Endodermal cell (in vitro differentiated cells): ENCODE data around the gene APMAP. TPM values are rescaled to one million over a fixed set of nuclear protein-coding genes. Genes with fewer than 3 reads are reported as not detected.
A peak's percentile ranks its signal among the peaks of the same experiment; 100 is the strongest.

ENCODE experiments used
- DNase-seq: peaks from one replicate; pipeline ENCODE4 v3.0.0-alpha.2; 2017
- H3K27ac ChIP-seq: 2 replicates; pipeline ENCODE4 v1.5.1; 2013; ENCODE audit warnings: mild to moderate bottlenecking, low read depth, low read length, moderate library complexity
- H3K27me3 ChIP-seq: 2 replicates; pipeline ENCODE4 v1.6.1; 2013; ENCODE audit warnings: mild to moderate bottlenecking, low read length, moderate library complexity; ENCODE audit not compliant: insufficient read depth, control insufficient read depth, poor library complexity, severe bottlenecking
- H3K36me3 ChIP-seq: 2 replicates; pipeline ENCODE4 v1.7.0; 2013; ENCODE audit warnings: mild to moderate bottlenecking, low read length, moderate library complexity; ENCODE audit not compliant: control insufficient read depth, insufficient read depth
- H3K4me1 ChIP-seq: one replicate; pipeline ENCODE4 v1.7.0; 2013; ENCODE audit warnings: low read length; ENCODE audit not compliant: control insufficient read depth, insufficient read depth
- H3K4me3 ChIP-seq: 2 replicates; pipeline ENCODE4 v1.5.1; 2013; ENCODE audit warnings: mild to moderate bottlenecking, low read length, moderate library complexity
- H3K9ac ChIP-seq: 2 replicates; pipeline ENCODE4 v1.6.1; 2013; ENCODE audit warnings: mild to moderate bottlenecking, low read length, moderate library complexity; ENCODE audit not compliant: poor library complexity, severe bottlenecking; ENCODE audit errors: extremely low read depth
- H3K9me3 ChIP-seq: 2 replicates; pipeline ENCODE4 v1.6.1; 2013; ENCODE audit warnings: mild to moderate bottlenecking, low read length, moderate library complexity; ENCODE audit not compliant: control insufficient read depth
- H3K27ac Mint-ChIP-seq: 2 replicates; pipeline ENCODE4 v1.8.0; 2020; ENCODE audit warnings: mixed read lengths
- H3K27me3 Mint-ChIP-seq: 2 replicates; pipeline ENCODE4 v1.8.0; 2021; ENCODE audit warnings: mild to moderate bottlenecking, mixed read lengths; ENCODE audit not compliant: insufficient read depth
- H3K36me3 Mint-ChIP-seq: 2 replicates; pipeline ENCODE4 v1.8.0; 2020; ENCODE audit warnings: low read depth, mixed read lengths
- H3K4me1 Mint-ChIP-seq: 2 replicates; pipeline ENCODE4 v1.8.0; 2020; ENCODE audit warnings: mixed read lengths
- H3K4me3 Mint-ChIP-seq: 2 replicates; pipeline ENCODE4 v1.8.0; 2020; ENCODE audit warnings: mild to moderate bottlenecking, moderate library complexity, mixed read lengths
- H3K9me3 Mint-ChIP-seq: 2 replicates; pipeline ENCODE4 v1.8.0; 2020; ENCODE audit warnings: mild to moderate bottlenecking, mixed read lengths
- CTCF ChIP-seq: fragments of 200-600 bp; sonication (generic); conservative IDR thresholded peaks from 2 replicates; pipeline ENCODE4 v1.5.0; 2021; ENCODE audit warnings: antibody characterized with exemption, mild to moderate bottlenecking
- WGBS, 2 experiments: methylation state at CpG; one replicate each; pipeline versions ENCODE4 v1.1.5 to v1.1.7; 2013; ENCODE audit warnings: missing lambda C conversion rate in 2 of 2, mixed read lengths in 1 of 2; ENCODE audit not compliant: insufficient coverage in 1 of 2, insufficient read length in 1 of 2; 5-methylcytosine and 5-hydroxymethylcytosine counted together
- total RNA-seq, 2 donors: library from RNA; stranded (reverse); fragmentation: NEBNext Ultra II Directional in 1 of 2; extraction: Animal tissue kit (Norgen Biotek cat#: 25700) in 1 of 2; gene quantifications; 2 replicates in 1 of 2; 3 replicates in 1 of 2; pipeline ENCODE4 v1.2.1, GENCODE V29; 2021

APMAP gene
- total RNA-seq, 2 donors from 2014 or later = 60.2 to 65.6 TPM

DNA sequence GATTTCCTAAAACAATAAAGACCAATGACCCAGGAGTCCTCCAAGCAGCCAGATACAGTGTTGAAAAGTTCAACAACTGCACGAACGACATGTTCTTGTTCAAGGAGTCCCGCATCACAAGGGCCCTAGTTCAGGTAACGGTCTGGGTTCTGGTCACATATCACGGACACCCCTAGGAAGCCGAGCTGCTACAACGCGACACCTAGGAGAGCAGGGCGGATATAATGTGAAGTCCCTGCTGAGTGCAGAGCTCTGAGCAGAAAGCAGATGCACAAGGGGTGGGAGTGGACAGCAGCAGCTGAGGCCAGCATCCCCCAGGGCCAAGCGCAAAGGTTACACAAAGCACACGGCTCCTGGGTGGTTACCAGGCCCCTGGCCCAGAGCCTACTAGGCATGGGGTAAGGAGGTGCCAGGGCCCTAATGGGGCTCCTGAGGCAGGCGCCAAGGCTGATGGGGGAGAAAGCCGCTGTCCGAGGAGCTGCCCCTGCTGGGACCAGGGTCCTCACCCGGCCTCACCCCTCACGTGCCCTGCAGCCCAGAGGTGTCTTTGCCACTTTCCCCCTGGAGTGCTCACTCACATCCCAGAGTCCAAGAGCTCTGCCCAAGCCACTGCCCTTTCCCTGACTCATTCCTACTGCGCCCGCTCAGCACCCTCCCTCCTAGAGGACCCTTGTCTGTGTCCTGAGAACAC lies 35.1 kb downstream of the APMAP start:
- H3K4me3 Mint-ChIP-seq = no peak overlapping the region
- Histone ChIP-seq H3K4me1 (no peaks in the 10 kb centered on the region), H3K27me3 (no peaks in the 10 kb centered on the region), H3K9ac (no peak overlapping the region), H3K9me3 (no peaks in the 10 kb centered on the region), H3K27ac (no peak overlapping the region), H3K36me3 (peaks cover 9% of the 10 kb centered on the region), H3K4me3 (no peak overlapping the region)
- H3K4me1 Mint-ChIP-seq = peaks cover 18% of the 10 kb centered on the region
- H3K9me3 Mint-ChIP-seq = no peaks in the 10 kb centered on the region
- H3K36me3 Mint-ChIP-seq = peaks cover 28% of the 10 kb centered on the region
- peak; percentile 38 for DNase-seq
- 84 to 89% methylated on average over 14 to 18 of the region's 18 CpGs for WGBS, 2 experiments
- no peak for TF ChIP-seq CTCF
- no peak overlapping the region for H3K27ac Mint-ChIP-seq
- H3K27me3 Mint-ChIP-seq = peaks cover 1% of the 10 kb centered on the region

DNA sequence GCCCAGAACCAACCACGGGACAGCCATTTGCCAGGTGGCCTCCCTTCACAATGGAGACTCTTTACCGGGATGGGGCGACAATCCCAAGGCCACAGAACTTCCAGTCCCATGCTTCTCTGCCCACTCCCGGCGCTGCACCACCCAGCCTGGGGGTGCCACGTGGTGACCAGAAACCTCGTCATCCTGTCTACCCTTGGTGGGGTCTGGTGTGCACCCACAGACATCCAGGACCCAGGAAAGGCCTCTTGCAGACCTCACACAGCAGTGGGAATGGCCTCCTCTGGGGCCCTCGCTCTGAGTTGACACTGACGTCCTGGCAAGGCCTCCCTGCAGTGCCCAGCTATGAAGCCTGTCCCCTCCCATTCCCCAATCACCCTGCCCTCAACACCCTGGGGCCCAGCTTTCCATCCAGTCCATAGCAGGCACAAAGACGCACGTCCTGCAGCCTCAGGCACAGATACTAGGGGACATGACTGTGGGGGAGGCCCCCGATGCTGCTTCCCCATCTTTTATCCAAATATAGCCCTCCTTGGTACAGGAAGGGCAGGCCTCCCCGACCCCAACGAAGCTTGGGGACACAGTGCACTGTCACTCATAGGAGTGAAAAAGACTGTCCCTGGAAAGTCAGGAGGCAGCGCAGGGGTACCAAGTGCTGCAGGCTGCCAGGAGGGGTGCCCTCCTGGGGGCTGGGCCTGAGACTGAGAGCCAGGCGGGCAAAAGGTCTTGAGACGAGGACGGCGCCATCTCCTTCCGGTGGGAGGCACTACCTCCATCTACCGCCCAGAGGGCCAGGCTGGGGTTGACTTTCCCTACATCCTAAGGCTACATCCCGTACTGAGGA lies 36.3 kb downstream of the APMAP start:
- Histone ChIP-seq H3K9ac (no peak overlapping the region), H3K36me3 (no peaks in the 10 kb centered on the region), H3K9me3 (no peaks in the 10 kb centered on the region), H3K4me1 (no peaks in the 10 kb centered on the region), H3K4me3 (no peak overlapping the region), H3K27me3 (no peaks in the 10 kb centered on the region), H3K27ac (no peak overlapping the region)
- Mint-ChIP-seq H3K4me3 (no peak overlapping the region), H3K27me3 (peaks cover 3% of the 10 kb centered on the region), H3K27ac (no peak overlapping the region), H3K9me3 (no peaks in the 10 kb centered on the region), H3K4me1 (peaks cover 8% of the 10 kb centered on the region), H3K36me3 (peaks cover 15% of the 10 kb centered on the region)
- DNase-seq = peak; percentile 32
- WGBS, 2 experiments = 90 to 93% methylated on average over 18 to 22 of the region's 22 CpGs
- TF ChIP-seq CTCF = no peak

DNA sequence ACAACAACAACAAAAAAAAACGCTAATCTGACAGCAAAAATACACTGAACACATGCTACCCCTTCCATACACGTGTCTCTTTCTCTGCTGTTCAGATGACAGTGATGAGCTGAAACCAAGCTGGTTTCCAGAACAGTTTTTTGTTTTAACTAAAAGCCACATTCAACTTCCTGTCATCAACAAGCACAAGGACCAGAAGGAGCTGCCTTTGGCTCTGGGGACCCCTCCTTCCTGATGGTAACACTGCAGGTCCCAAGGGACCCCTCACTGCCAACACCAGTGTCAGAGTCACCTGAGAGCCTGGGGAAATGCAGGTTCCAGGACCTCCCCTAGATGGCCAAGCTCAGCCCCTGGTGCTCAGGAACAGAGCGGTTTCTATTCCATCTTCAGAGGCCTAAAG lies 37.5 kb downstream of the APMAP start:
- Mint-ChIP-seq H3K36me3 (peaks cover 8% of the 10 kb centered on the region), H3K4me1 (peaks cover 2% of the 10 kb centered on the region), H3K27ac (no peak overlapping the region), H3K27me3 (peaks cover 3% of the 10 kb centered on the region), H3K4me3 (no peak overlapping the region), H3K9me3 (no peaks in the 10 kb centered on the region)
- DNase-seq = peak; percentile 28
- TF ChIP-seq CTCF = no peak
- Histone ChIP-seq H3K4me1 (no peaks in the 10 kb centered on the region), H3K27ac (no peak overlapping the region), H3K4me3 (no peak overlapping the region), H3K36me3 (no peaks in the 10 kb centered on the region), H3K27me3 (no peaks in the 10 kb centered on the region), H3K9me3 (no peaks in the 10 kb centered on the region), H3K9ac (no peak overlapping the region)
- WGBS, 2 experiments = 94 to 100% methylated on average over 1 to 3 of the region's 3 CpGs
